ENCODE results near the gene SDCCAG8. TPM values are rescaled to one million over a fixed set of nuclear protein-coding genes. Genes with fewer than 3 reads are reported as not detected.

The SDCCAG8 gene
- total and polyA plus RNA-seq, 2 of the 8 experiments (the other 6 are each of a cell fraction or from before 2014, with no cell fraction given) = 15.6 to 21.0 TPM

DNA sequence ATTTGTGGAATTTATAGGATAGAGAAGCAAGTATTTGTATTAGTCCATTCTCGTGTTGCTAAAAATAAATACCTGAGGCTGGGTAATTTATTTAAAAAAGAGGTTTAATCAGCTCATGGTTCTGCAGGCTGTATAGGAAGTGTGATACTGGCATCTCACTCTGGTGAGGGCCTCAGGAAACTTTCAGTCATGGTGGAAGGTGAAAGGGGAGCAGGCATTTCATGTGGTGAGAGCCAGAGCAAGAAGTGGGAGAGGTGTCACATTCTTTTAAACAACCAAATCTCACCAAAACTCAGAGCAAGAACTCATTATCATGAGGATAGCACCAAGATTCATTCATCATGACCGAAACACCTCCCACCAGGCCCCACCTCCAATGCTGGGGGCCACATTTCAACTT, 18.1 kb downstream of the SDCCAG8 start (continued):
- TF ChIP-seq RXRA (IDR thresholded peaks at IDR 0.05; ENCODE audit: insufficient read depth, low read depth, low read length) = no peak
- TF ChIP-seq, protein P1, sequence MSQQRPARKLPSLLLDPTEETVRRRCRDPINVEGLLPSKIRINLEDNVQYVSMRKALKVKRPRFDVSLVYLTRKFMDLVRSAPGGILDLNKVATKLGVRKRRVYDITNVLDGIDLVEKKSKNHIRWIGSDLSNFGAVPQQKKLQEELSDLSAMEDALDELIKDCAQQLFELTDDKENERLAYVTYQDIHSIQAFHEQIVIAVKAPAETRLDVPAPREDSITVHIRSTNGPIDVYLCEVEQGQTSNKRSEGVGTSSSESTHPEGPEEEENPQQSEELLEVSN (IDR thresholded peaks at IDR 0.05) = no peak
- no peak for TF ChIP-seq BCL11A (IDR thresholded peaks at IDR 0.05; ENCODE audit: low read depth in 2 of 2, low read length in 2 of 2)

All from H1 (cell line).